Measurements from ENCODE around the gene HEG1.
A peak's percentile ranks its signal among the peaks of the same experiment; 100 is the strongest.

Gene HEG1

DNA sequence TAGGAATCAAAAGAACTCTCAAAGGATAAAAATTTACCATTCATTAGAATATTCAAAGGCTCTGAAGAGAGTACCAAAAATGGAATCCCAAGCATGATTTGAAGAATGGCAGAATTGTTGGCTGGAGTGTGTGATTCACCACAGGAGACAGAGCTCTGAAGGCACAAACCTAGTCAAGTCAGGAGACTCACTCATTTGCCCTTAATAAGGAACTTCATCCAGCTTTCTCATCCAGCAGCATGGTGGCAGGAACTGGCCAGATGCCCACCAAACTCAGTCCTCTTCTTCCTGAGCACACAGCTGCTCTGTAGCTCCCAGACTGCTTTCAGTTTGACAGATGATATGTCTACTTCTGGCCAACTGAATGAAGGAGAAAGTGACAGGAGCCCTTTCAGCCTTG lies 16.5 kb upstream of the HEG1 start:
- no peak for DNase-seq (ENCODE audit: low read depth in 2 of 2)

DNA sequence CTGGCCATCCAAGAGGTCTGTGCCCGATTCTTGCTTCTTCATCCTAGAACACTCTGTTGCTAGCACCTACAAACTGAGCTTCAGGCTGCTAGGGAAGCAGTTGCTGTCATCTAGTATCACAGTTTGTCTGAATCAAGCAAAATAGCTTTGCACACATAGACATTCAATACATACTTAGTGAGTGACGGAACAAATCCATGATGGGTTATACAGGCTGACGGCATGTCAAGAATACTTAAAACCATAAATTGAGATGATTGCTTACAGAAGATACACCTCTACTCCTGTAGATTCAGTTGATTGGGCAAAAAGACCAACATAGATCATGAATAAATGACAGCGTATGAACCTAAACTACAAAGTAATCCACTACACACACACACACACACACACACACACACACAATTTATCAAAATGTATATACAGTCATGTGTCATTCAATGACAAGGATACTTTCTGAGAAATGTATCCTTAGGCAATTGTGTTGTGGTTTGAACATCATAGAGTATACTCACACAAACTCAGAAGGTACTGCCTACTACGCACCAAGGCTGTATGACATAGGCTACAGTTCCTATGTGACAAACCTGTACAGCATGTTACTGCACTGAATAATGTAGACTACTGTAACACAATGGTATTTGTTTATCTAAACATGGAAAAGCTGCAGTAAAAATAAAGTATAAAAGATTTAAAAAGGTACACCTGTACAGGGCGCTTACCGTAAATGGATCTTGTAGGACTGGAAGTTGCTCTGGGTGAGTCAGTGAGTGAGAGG lies 14.4 kb upstream of the HEG1 start:
- no peak for DNase-seq (ENCODE audit: low read depth in 2 of 2)

DNA sequence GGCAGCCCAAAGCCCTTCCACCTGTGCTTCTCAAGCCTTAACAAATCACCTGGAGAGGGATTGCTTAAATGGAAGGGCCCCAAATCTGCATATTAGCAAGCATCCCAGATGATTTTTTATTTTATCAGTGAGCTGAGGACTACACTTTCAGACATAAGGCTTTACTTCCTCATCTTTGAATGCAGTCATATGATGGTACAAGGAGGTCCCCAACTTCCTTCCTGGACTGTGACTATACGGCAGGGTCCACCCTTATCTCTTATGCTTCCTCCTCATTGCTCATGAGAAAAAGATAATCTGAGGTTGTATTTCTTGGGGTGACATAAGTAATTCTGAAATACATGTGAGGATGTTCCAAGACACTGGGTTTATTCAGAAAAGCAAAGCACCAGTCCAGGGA lies 13.7 kb upstream of the HEG1 start:
- DNase-seq (ENCODE audit: low read depth in 2 of 2), result no peak

DNA sequence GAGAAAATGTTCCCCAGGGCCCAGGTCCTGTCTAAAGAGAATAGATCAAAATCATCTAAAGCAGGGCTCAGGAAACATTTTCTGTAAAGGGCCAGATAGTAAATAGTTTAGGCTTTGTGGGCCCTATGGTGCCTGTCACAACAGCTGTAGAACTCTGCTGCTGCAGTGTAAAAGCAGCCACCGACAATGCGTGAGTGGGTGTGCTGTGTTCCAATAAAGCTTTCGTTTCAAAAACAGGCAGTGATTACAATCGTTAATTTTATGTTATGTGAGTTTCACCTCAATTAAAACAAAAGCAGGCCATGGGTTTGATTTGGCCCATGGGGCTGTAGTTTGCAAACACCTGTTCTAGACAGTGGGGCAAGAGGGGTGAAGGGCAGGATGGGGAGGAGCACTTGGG lies 12.5 kb upstream of the HEG1 start:
- no peak for DNase-seq (ENCODE audit: low read depth in 2 of 2)

DNA sequence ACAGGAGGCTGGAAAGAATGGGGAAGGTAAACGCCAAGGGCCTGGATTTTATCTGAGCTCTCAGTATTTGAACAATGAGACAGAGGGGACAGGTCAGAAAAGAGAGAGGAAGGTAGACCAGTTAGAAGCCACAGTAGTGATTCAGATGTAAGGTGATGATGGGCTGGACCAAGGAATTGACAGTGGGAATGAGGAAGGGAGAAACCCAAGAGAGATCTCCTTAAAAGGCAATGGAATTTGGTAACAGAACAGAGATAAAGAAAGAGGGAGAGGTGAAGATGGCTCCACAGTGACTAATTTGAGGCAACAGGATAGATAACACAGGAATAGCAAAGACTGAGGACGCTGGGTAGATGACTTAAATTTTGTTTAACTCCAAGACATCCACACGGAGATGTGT lies 11.4 kb upstream of the HEG1 start:
- DNase-seq (ENCODE audit: low read depth in 2 of 2), result no peak

DNA sequence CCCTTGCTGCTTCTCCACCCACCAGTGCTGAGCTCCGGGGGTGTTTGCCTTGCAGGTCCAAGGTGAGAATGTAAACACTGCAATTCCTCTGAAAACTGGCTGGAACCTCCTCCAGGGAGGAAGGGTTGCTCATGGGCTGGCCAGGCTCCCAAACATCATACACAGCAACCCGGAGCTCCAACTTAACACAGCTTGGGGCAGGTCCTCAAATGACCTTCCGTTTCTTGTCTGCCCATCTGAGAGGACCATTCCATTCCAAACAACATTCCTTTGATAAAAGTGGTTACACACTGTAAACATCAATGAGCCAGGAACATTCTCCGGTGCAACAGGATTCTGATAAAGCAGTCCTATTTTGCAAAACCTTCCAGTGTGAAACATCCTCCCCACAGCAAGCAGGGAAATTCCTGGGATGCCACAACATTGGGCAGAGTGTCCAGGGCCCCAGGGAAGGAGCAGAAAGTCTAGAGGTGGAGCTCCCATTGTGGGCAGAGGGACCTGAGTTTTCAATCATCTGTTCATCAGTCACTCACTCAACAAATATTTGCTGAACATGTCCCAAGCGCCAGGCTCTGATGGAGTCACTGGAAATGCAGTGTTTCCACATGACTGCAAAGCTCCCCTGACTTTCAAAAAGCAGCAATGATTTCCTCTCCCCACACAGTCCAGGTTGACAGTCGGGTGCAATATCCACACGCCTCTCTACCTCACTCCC lies 7.3 kb upstream of the HEG1 start:
- no peak for DNase-seq (ENCODE audit: low read depth in 2 of 2)

DNA sequence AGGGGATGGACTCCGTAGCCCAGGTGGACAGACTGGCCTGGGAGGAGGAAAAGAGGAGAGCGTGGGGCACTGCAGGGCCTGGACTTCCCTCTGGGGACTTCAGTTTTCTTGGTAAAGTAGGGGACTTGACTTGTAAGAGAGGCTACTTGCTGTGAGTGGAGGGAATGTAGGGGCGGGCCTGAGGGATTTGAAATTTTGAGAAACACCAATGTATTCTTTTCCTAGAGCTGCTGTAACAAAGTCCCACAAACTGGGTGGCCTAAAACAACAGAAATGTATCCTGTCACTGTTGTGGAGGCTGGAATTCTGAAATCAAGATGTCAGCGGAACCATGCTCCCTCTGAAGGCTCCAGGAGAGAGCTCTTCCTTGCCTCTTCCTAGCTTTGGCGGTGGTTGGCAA lies 5.8 kb upstream of the HEG1 start:
- DNase-seq (ENCODE audit: low read depth in 2 of 2), result no peak

DNA sequence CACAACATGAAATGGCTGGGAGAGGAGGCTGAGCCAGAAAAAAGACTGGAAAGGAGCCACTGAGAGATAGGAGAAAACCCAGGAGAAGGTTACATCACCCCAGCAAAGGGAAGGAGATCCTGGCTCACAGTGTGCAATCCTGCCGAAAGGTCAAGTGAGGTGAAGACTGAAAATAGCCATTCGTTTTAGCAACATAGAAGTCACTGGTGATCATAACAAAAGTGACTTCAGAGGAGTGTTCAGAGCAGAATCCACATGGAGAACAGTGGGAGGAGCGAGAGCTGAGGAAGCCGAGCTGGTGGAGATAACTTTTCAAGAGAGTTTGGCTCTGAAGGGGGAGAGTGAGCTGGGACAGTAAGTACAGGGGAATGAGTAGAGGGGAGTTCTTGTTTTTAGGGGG lies 5.4 kb upstream of the HEG1 start:
- DNase-seq (ENCODE audit: low read depth in 2 of 2), result no peak

DNA sequence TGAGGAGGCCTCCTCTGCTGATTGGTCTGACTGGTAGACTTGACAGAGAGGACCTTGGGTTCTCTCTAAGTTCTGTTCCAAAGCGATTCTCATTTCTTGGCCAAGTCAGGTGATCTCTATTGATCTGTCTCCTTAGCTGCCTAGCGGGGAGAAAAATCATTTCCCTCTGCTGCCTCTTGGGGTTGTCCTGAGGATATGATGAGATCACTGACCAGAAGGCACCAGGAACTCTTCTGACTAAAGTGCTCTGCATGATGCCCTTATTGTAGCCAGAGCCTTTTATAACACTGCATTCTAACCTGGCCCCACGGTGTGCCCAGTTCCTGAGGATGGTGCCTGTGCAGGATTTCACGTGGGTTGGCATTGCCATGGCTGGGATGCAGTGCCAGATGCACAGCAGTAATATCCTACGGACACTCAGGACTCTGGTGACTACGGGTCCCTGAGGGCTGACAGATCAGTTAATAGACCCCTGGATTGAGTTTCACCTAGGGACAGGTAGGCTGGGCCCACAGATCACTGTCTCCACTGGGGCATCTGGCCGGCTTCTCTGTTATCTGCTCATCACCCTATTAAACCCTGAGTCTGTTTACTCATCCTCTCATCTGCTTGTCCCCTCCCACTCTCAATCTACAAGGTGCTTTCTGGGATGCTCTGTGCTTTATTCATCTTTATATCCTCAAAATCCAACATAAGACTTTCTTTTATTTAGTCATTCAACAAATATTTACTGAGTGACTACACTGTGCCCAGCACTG lies 3.9 kb upstream of the HEG1 start:
- no peak for DNase-seq (ENCODE audit: low read depth in 2 of 2)

DNA sequence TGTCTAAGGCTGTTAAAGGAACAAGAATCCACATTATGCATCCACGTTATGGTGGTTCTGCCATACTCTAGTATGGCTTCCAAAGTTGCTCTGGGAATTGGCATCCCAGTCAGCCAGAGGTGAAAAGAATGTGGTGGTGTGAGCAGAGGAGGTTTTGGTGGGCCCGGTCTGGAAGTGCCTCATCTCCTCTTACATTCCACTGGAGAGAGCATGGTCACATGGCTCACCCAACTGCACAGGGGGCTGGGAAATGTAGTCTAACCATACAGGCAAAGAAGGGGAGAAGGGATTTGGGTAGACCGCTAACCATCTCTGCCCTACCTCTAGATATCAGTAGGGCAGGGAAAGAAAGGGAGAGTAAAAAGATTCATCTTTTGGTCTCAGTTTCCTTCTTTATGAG lies 3.2 kb upstream of the HEG1 start:
- no peak for DNase-seq (ENCODE audit: low read depth in 2 of 2)

DNA sequence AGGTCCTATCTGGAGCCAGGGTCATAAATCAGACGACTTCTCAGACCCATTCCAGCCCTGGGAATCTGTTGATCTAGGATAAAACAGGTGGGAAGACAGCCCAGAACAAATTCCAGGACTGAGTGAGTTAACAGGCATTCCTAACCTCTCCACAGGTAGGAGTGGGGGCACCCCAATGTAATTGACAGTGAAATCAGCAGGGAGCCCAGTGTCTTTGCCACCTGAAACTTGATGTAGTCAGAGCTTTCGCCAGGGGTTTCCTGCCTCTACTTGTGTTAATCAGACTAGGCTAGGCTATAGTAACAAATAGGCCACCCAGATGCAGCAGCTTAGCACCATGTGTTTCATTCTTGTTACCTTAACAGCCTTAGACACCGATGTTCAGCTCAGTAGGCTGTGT lies 2.7 kb upstream of the HEG1 start:
- DNase-seq (ENCODE audit: low read depth in 2 of 2), result no peak

DNA sequence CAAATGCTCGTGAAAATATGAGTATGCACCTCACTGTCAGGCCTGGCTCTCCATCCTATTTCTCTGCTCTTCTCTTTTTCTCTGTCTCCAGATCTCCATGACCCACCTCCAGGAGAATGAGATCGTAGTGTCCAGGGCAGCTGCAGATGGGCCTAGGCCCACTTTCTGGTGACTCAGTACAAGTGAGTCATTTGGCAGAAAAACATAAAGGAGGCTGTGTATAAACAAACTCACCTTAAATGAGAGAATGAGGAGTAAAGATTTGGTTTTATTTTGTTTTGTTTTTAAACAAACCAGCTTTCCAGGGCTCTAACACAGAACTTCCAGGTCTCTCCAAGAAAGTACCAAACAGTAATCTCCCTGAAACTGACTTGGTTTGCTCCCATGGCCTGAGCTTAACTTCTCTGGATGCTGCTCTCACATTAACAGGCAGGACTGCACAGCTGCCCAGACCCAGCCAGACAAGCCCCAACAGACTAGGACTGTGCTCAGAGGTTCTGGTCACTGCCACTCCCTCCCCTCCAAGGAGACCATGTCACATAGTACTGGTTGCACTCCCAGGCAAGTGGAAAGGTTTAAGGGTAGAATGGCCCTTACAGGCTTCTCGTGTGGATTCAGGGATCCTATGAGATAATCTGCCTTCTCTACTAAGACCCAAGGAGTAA lies 1.5 kb upstream of the HEG1 start:
- no peak for DNase-seq (ENCODE audit: low read depth in 2 of 2)

DNA sequence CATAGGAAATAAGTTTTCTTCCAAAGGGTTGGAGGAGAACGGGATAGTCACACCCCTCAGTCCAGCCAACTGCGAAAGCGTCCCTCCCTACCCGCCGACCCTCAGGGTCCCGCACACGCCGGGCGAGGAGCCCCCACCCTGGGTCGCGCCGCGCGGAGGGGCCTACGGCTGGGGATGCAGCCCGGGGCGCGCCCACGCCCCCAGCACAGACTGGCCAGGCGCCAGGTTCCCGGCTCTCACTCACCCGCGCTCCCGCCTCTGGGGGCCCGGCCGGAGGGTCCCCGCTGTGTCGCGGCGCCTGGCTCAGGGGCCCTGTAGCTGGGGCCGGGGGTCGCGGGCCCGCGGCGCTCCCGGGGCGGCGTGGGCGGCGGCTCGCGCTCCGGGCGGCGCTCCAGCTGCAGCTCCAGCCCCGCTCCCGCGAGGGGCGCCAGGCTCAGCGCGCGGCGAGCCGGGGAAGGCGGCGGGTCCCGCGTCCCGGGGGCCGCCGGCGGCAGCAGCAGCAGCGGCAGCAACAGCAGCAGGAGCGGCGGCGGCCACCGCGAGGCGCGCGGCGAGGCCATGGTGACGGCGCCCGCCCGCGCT lies 375 bp downstream of the HEG1 start:
- DNase-seq (ENCODE audit: low read depth in 2 of 2), result no peak

DNA sequence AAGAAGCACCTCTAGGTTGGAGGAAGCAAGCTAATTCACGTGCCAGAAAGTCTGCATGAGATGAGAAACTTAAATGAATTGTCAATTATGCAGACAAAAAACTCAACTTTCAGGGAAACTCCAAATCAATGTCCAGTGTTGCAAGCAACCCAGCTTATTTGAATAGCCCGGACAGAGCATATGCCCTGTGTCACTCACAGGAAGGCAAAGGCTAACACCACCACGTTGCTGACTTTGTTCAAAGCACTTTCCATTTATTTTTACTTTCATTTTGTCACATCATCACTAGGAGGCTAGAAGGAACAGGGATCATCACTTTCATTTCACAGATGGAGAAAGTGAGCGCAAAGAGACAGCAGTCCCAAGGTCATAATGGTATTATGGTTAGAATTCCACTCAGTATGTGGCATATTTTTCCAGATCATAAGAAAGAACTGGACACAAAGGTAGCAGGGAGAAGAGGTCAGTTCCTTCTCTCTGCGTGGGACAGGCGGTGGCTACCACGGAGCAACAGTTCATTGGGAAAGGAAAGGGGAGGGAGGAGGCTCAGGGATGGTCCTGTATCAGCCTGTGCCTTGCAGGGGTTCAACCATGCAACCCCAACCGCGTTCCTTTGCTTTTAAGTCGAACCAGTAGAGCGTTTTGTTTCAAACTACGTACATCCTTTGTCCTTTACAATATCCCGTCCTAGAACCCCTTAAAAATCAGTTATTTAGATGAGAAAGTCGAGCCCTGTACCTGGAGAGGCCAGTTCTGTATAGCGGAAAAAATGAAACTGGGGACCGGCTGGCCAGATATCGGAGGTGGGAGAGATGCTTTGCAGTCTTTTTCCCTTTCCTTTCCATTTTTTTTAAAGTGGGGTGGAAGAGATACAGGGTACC lies 1.1 kb downstream of the HEG1 start:
- no peak for DNase-seq (ENCODE audit: low read depth in 2 of 2)

DNA sequence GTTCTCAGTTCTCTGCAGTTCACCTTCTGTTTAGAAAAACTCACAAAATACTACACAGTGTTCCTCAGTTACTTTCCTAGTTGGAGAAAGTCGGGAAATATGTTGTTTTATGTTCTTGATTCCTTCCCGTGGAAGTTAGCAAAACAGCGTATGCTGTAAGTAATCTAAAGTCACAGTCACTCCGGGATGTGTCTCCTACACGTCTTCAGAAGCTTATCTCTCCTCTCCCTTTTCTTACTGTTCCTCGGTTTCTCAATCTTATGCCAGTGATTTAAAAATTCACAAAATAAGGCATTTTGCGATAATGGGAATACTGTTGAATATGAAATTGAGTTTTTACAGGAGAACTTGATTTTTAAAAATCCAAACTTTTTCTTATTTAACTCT lies 1.7 kb downstream of the HEG1 start:
- DNase-seq (ENCODE audit: low read depth in 2 of 2), result no peak

DNA sequence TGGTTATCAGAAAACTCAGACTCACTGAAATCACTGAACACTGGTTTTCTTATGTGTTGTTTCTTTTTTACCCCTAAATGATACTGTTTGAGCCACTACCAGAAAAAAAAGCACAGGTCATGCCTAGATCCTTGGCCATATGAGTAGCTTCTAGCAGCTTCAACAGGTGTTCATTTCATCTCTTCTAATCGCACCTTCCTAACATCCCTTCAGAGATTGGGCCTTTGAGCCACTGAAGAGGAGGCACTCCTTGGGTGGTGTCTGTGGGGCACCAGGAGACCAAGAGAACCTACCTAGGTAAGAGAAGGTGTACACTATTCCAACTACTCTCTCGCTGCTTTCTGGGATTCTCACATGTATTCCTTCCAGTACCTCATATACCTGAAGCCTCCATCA lies 2.5 kb downstream of the HEG1 start:
- no peak for DNase-seq (ENCODE audit: low read depth in 2 of 2)

DNA sequence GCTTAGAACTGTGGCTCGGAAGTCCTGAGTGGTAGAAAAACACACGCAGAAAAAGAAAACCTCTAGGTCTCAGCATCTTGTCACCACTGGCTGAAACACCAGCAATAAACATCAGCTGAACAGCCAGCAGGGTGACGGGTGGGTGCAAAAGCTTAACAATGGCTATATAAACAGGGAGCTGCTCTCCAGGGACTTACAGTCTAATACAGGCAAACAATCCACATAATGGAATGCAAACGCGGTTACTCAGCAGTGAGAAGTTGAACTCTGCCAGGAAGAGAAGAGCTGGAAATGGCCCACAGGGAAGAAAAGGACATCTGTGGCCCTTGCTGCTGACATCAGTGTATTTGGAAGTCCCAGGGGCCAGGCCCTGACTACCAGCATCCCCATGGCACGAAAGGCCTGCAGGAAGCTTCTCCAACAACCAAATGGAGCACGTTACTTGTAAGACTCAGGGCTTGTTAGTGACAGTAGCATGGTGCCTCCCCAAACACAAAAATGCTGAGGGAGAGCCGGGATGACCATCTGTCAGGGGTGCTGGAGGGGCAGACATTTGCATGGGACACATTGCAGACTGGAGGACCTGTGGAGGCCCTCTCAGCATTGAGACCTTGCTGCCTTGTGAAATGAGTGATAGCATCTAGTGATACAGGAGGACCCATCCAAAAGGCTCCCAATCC lies 3.0 kb downstream of the HEG1 start:
- no peak for DNase-seq (ENCODE audit: low read depth in 2 of 2)

DNA sequence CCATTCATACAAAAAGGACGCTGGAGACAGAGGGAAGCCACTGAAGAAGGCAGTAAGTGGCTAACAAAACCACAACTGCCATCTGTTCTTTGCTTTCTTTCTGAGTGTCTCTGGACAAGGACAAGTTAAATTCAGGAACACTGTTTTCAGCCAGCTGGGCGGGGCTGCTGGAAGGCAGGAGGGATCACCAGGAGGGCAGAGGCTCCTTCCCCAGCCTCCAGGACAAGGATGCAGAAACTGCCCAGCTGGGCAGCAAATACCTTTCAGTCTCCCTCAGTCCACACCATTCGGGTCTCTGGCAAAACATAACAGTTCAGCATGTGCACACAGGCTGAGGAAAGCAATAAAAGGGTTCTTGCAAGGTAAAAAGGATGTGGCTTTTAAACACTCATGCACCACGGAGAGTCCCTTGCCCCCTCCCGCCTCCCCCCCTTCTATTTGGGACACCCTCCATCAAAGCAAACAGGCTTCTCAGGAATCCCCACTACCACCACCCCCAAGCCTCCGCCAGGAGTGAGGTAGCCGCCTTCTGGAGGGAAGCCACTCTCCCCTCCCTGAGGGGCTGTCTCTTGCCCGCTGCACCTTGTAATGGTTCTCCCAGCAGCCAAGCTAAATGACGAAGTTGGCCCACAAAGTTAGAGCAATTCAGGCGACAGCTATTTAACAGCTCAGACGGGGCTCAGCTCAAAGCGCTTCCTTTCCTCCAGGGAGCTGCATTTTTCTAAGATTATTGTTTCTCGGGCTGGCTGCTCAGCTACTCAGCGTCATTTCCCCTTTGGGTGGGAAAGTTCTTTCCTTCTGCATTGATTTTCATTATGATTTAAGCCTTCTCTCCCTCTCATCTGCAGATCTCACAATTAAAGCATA lies 3.8 kb downstream of the HEG1 start:
- DNase-seq (ENCODE audit: low read depth in 2 of 2), result peak; percentile 41 to 50

DNA sequence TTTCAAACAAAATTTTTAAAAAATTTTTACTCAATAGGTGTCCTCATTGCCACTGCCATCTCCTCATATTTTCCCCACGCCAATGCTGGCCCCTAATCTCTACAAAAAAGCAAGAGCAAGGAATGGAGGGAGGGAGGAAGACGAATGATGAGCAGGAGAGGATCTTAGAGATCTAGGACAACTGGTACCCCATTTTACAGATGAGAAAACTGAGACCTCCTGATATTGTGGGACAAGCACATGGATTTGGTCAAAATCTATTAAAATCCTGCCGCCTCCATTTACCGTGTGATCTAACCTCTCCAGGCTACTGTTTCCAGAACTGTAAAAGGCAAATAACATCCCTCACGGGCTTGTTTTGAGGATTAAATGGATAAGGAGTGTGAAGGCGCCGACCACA lies 4.6 kb downstream of the HEG1 start:
- DNase-seq (ENCODE audit: low read depth in 2 of 2), result no peak

Measured in stimulated activated CD4-positive, alpha-beta T cell treated with anti-CD3 and anti-CD28 coated beads, Interleukin-12 subunit alpha, Interleukin-12 subunit beta, amount 100 ng/mL, for 24 hours (primary cell).